ENCODE data around the gene SORCS3.

DNA sequence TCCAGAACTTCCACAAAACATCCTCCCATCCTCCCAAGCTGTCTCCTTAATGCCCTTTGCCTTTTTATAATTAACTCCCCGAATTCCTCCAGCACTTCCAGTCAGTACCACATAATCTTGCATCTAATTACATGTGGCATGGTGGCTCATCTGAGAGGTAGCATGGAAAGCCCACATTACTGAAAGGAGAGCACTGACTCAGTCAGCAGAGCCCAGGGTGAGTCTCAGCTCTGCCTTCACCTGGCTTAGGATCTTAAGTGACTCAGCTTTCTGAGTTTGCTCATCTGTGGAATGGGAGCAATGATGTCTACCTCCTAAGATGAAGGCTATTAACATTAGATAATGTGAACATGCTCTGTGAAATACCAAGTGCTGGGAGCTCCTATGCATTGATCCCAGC lies 433.9 kb downstream of the SORCS3 start:
- TF ChIP-seq, protein P1, sequence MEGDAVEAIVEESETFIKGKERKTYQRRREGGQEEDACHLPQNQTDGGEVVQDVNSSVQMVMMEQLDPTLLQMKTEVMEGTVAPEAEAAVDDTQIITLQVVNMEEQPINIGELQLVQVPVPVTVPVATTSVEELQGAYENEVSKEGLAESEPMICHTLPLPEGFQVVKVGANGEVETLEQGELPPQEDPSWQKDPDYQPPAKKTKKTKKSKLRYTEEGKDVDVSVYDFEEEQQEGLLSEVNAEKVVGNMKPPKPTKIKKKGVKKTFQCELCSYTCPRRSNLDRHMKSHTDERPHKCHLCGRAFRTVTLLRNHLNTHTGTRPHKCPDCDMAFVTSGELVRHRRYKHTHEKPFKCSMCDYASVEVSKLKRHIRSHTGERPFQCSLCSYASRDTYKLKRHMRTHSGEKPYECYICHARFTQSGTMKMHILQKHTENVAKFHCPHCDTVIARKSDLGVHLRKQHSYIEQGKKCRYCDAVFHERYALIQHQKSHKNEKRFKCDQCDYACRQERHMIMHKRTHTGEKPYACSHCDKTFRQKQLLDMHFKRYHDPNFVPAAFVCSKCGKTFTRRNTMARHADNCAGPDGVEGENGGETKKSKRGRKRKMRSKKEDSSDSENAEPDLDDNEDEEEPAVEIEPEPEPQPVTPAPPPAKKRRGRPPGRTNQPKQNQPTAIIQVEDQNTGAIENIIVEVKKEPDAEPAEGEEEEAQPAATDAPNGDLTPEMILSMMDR (IDR thresholded peaks at IDR 0.05), result no peak
- no peak for TF ChIP-seq EZH2 (IDR thresholded peaks at IDR 0.05; ENCODE audit: borderline replicate concordance, insufficient read depth, low read depth, low read length, poor library complexity, severe bottlenecking)

All from B cell (primary cell).